HPDE6-E6E7 (cell line): Measurements from ENCODE around the gene TMA7.

Source experiments
- DNase-seq: peaks from one replicate; pipeline ENCODE4 v3.0.0; 2011; ENCODE audit warnings: missing footprints; ENCODE audit errors: extremely low spot score

TMA7 gene

DNA sequence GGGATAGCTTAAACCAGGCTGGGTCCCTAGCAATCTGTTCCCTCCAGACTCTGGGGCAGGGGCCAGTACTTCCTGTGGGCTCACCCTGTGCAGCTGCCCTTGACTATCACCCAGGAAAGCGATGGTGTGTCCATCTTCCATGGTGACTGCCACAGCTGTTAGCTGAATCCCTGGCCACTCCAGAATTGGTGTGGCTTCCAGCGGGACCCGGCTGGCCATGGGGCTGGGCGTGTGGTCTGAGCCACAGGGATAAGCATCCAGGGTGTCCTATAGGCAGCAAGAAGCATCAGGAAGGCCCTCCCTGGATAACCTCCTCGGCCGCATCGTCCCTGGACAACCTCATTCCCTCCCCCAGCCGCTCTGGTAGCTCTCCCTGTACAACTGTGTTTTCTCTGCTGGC is 17.4 kb upstream of the TMA7 start:
- no peak for DNase-seq

- no peak for DNase-seq
Observed at GRCh38 chr3:48423241-48423882, 16.7 kb upstream of the TMA7 start.

- no peak for DNase-seq
Observed at GRCh38 chr3:48423883-48424695, 16.0 kb upstream of the TMA7 start.

DNA sequence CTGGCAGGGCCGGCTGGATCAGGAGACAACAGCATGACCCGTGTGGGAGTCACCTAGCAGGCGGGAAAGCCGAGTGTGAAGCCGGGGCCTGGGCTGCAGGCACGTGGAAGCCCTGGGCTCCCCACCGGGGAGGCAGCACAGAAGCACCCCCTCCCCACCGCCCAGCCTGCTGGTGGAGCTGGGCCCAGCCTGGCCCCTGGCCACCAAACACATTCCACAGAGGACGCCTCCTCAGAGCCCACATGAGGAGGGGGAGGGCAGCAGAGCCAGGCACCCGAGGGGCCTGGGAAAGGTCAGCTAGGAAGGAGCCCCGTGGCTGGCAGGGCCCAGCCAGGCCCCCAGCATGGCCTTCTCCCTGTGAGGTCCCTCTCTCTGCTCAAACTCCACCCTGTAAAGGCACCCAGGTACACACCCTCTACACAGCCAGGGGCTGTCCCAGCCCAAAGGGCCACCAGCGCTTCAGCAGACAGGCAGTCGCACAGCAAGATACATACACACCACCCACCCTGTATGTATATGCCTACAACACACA is 14.7 kb upstream of the TMA7 start:
- DNase-seq, result no peak

DNA sequence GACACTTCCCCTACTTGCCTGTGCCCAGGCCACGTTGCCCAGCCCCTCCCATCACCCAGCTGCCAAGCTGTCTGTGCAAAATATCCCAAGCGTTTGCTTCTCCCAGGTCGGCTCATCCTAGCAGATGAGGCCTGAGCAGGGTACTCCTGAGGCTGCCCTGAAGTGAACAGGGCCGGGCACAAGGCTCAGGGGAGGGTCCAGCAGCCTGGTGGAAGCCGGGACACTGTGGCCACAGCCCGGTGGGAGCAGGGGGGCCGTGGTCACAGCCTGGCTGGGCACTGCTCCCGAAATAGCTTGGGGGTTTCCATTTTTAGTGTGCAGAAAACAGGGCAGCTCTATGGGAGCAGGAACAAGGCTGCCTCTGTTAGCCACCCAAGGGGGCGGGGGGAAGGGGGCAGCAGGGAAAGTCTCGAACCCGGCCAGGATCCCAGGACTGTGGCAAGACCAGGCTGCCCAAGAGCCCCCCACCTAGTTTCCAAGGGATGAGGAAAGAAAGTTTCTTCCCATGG is 13.6 kb upstream of the TMA7 start:
- no peak for DNase-seq

- no peak for DNase-seq
Observed at GRCh38 chr3:48426944-48427629, 13.0 kb upstream of the TMA7 start.

DNA sequence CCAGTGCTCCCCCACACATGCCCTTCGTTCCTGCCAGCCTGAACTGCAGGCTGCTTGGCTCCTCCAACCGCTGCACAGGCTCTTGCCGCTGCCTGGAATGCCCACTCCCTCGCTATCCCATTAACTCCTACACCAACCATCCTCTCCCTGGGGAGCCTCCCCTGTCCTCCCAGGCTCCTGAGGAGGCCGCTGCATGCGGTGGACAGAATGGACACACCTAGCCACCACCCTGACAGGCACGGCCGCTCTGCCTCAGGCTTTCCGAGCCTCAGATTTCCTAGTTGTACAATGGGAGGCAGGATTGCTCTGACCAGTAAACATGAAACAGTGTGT is 12.5 kb upstream of the TMA7 start:
- no peak for DNase-seq

DNA sequence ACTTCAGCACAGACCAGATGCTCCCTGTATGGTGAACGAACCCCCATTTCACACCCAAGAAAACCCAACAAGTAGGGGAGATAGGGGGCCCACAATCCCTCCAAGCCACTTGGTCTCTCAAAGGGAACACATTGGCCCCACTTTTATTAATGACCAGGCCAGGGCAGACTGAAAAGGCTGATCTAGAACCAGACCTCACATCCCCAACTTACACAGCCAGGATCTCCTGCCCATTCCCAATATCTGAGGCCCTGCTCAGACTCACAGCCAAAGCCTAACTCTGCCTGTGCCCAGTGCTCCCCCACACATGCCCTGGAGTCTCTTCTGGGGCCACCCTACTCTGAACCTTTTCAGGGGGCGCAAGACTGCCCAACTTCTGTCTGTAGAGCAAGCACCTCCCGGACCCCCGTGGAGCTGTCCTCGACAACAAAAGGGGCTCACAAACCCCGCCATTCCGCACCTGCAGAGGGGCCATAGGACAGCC is 11.9 kb upstream of the TMA7 start:
- DNase-seq, result no peak

DNA sequence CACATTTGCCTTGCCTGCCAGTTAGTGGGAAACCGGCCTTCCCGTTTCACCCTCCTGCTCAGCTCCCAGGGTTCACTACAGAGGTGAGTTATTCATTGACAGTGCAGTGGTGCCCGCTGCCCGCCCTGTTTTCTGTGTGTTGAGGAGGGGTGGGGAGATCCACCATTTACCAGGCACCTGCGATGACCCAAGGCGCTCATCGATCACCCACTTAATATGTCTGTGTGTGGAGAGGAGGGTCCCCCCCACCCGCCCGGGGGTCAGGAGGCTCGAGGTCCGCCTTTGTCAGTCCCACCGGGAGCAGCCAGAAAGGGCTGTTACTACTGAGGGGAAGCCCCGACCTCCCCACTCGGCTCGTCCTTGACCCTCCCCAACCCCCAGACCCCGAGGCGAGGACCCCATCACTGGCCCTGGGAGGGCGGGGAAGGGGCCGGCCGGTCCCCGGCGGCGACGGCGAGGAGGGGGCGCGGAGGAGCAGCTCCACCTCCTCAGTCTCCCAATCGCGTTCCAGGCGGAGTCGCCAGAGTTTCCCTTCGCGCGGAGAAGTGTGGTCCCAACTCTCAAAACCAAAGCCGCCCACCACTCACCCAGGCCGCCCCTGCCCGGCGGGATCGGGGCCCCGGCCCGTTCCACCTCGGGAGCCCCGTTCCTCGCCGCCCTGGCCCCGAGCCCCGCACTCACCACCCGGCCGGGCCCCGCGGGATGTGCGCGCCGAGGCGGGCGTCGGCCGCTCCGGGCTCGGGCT is 11.3 kb upstream of the TMA7 start:
- DNase-seq, result no peak

DNA sequence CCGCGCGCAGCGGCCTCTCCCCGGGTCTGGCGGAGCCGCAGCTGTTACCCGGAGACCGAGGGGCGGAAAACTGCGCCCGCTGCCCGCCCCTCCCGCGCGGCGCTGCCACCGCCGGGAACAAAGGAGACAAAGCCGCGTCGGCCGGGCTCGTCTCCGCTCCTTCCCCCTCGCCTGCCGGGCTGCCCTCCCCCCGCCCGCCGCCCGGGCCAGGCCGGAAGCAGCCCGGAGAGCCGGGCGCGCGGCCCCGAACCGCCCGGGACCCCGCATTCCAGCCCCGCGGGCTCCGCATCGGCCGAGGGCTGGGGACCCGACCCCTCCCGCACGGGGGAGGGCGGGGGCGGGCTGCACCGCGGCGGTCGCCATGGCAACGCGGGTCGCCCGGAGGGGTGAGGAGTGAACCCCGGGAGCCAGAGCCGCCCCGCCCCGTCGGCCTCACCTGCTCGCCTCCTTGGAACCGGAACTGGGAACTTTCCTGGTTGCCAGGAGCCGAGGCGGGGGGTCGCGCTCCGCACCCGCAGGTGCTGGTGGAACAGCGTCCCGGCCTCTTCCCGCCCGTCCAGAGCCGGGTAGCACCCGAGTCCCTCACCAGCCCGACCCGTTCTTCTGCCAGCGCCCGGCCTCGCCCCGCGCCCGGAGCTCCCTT is 10.6 kb upstream of the TMA7 start:
- DNase-seq, result no peak

GRCh38 chr3:48429960-48430707 is 9.9 kb upstream of the TMA7 start, which contains the start of gene PLXNB1:
PLXNB1 (minus strand) TSS chr3:48430086; CDS start chr3:48424611, 5,475 bp downstream.
- peak; percentile 15 for DNase-seq

DNA sequence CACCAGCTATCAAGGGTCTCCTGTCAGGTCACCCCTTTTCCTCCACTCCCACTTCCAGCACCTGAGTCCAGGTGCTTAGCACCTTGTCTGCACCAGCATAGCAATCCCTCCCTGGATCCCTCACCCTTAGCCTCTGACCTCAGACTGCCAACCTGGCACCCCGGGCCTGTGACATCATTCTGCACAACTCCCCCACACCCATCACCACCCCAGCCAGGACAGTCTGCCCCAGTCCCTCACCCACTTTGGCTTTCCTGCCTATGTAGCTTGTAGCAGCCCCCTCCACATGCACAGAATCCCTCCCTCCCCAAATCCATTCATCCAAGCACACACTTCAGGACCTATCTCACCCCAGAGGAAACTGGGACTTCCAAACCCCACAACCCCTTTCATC is 9.4 kb upstream of the TMA7 start:
- no peak for DNase-seq

DNA sequence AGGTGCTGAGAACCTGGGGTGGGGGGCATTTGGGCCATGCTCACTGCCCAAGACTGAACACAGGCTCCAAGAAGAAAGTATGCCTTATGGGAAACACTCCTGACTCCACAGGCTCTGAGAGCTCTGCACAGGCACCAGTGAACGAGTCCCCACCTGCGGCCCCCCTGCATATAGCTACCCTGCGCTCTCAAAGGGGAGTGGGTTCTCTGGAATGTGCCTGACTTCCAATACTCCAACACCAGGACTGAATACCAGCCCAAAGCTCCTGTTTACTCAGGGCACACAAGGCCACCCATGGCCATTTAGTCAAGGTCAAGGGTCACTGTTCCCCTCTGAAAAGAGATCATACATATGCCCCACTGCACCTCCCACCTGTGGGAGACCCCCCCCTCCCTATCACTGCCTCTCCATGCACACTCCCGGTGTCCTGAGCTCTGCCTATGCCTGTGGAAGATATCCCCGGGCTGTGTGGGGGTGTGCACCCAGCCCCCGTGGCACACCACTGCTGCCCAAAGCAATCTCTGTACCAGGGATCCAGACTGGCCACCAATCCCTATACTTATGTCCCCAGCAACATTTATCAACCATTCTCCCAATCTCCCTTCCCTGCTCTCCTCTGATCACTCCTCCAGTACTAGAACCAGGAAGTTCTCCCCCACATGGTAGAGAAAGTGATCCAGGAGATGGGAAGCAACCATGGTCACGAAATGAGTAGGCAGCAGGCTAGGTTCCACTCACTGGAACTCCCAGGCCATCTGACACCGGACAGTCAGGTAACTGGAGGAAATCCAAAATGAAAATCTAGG is 8.6 kb upstream of the TMA7 start:
- DNase-seq, result no peak

GRCh38 chr3:48432411-48433371 is 7.4 kb upstream of the TMA7 start:
- peak; percentile 48 for DNase-seq

- DNase-seq, result peak; percentile 27
Observed at GRCh38 chr3:48433472-48434118, 6.5 kb upstream of the TMA7 start.

GRCh38 chr3:48434591-48435222 is 5.3 kb upstream of the TMA7 start:
- DNase-seq, result no peak

DNA sequence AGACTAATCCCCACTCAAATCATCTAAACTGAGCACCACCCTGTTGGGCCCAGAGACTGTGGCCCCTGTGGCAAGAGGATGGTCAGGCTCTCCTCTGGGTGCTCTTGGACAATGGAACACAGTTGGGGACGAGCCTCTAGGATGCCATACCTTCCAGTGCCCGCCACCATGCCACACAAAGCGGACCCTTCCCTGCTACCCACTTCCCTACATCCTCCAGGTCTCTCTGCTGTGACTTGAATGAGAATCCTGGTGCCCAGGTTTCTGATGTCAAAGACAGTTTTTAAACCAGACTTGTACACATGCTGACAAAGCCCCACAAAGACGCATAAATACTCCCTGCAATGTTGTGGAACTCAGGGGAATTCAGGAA is 4.8 kb upstream of the TMA7 start:
- no peak for DNase-seq
